Fibroblast of peridontal ligament (primary cell): ENCODE results near the gene CLDN20.

Source experiments
- DNase-seq: peaks from one replicate; pipeline ENCODE4 v3.0.0-alpha.2; 2010; ENCODE audit errors: extremely low read depth

Gene CLDN20

GRCh38 chr6:155245193-155245592 is 18.6 kb upstream of the CLDN20 start:
- no peak for DNase-seq

GRCh38 chr6:155245831-155246230 is 18.0 kb upstream of the CLDN20 start:
- peak; percentile 49 for DNase-seq

- DNase-seq, result no peak
Observed at GRCh38 chr6:155246825-155247224, 17.0 kb upstream of the CLDN20 start.

- peak; percentile 77 for DNase-seq
Observed at GRCh38 chr6:155247618-155248007, 16.2 kb upstream of the CLDN20 start.

- DNase-seq, result peak; percentile 85
Observed at GRCh38 chr6:155248008-155249001, 15.5 kb upstream of the CLDN20 start.

- DNase-seq, result no peak
Observed at GRCh38 chr6:155250701-155251381, 13.0 kb upstream of the CLDN20 start.

- no peak for DNase-seq
Observed at GRCh38 chr6:155252581-155252980, 11.2 kb upstream of the CLDN20 start.

- DNase-seq, result no peak
Observed at GRCh38 chr6:155253337-155253736, 10.5 kb upstream of the CLDN20 start.

GRCh38 chr6:155254139-155254538 is 9.7 kb upstream of the CLDN20 start:
- DNase-seq, result no peak

- DNase-seq, result peak; percentile 35
Observed at GRCh38 chr6:155256122-155256795, 7.6 kb upstream of the CLDN20 start.

- no peak for DNase-seq
Observed at GRCh38 chr6:155257796-155258195, 6.0 kb upstream of the CLDN20 start.

GRCh38 chr6:155259204-155259603 is 4.6 kb upstream of the CLDN20 start:
- DNase-seq, result no peak

GRCh38 chr6:155259897-155260296 is 3.9 kb upstream of the CLDN20 start:
- DNase-seq, result no peak

- DNase-seq, result no peak
Observed at GRCh38 chr6:155260686-155261085, 3.1 kb upstream of the CLDN20 start.

- peak; percentile 45 for DNase-seq
Observed at GRCh38 chr6:155261111-155261900, 2.5 kb upstream of the CLDN20 start.

GRCh38 chr6:155262655-155263054 is 1.2 kb upstream of the CLDN20 start:
- DNase-seq, result no peak

- peak; percentile 17 for DNase-seq
Observed at GRCh38 chr6:155264693-155265320, 994 bp downstream of the CLDN20 start.

GRCh38 chr6:155265843-155266535 is 2.2 kb downstream of the CLDN20 start:
- DNase-seq, result no peak

GRCh38 chr6:155267411-155267810 is 3.6 kb downstream of the CLDN20 start:
- no peak for DNase-seq

GRCh38 chr6:155268088-155268867 is 4.5 kb downstream of the CLDN20 start:
- peak; percentile 80 for DNase-seq
